SK-N-SH (cell line): Measurements from ENCODE around the gene RNF145. TPM values are rescaled to one million over a fixed set of nuclear protein-coding genes. Genes with fewer than 3 reads are reported as not detected.

ENCODE experiments used
- CTCF ChIA-PET: fragments of 300-600, 350-600 bp; formaldehyde crosslinking; extraction: SDS; loops from one replicate; lab custom pipeline; 2021; lab: Yijun Ruan, JAX
- POLR2A ChIA-PET: fragments of 350-600 bp; sonication (Branson Sonifier 250); formaldehyde crosslinking; extraction: SDS; loops from one replicate; lab custom pipeline; 2020; ENCODE audit warnings: antibody characterized with exemption, inconsistent platforms; lab: Yijun Ruan, JAX
- DNase-seq: peaks from one replicate; pipeline ENCODE4 v3.0.0; 2012
- H2AFZ ChIP-seq: fragments of 200-600 bp; sonication (generic); 2 replicates; pipeline ENCODE4 v1.8.1; 2016; ENCODE audit warnings: antibody characterized with exemption, mild to moderate bottlenecking, low read depth
- H3F3A ChIP-seq: fragments of 200-600 bp; sonication (generic); replicated peaks from 2 replicates; pipeline ENCODE3; 2016; ENCODE audit warnings: antibody characterized with exemption, mild to moderate bottlenecking; ENCODE audit not compliant: insufficient read depth
- H3K27ac ChIP-seq, 2 experiments: fragments of 200-500 bp in 1 of 2; fragments of 200-600 bp in 1 of 2; sonication (Bioruptor generic) in 1 of 2; sonication (generic), shearing (Covaris generic) in 1 of 2; 2 replicates each; pipeline versions ENCODE4 v1.5.1 to v1.6.1; 2014 to 2016; ENCODE audit warnings: low read depth in 2 of 2, inconsistent platforms in 1 of 2, low read length in 1 of 2, mild to moderate bottlenecking in 1 of 2, mixed read lengths in 1 of 2
- H3K27me3 ChIP-seq: fragments of 200-600 bp; sonication (generic), shearing (Covaris generic); 2 replicates; pipeline ENCODE4 v1.6.1; 2016; ENCODE audit warnings: mixed run types; ENCODE audit not compliant: insufficient read depth
- H3K36me3 ChIP-seq, 2 experiments: fragments of 200-500 bp in 1 of 2; fragments of 200-600 bp in 1 of 2; sonication (Bioruptor generic) in 1 of 2; sonication (generic) in 1 of 2; replicated peaks in 1 of 2; 2 replicates each; pipeline versions ENCODE3 to v1.5.1; 2014 to 2016; ENCODE audit warnings: low read length in 1 of 2, mild to moderate bottlenecking in 1 of 2; ENCODE audit not compliant: insufficient read depth in 2 of 2, control insufficient read depth in 1 of 2
- H3K4me1 ChIP-seq, 2 experiments: fragments of 200-500 bp in 1 of 2; fragments of 200-600 bp in 1 of 2; sonication (Bioruptor generic) in 1 of 2; sonication (generic), shearing (Covaris generic) in 1 of 2; 2 replicates each; pipeline versions ENCODE4 v1.5.1 to v1.6.1; 2014 to 2016; ENCODE audit warnings: low read depth in 1 of 2, low read length in 1 of 2, mixed run types in 1 of 2; ENCODE audit not compliant: insufficient read depth in 2 of 2, control insufficient read depth in 1 of 2
- H3K4me2 ChIP-seq: fragments of 200-600 bp; sonication (generic), shearing (Covaris generic); 2 replicates; pipeline ENCODE4 v1.6.1; 2017; ENCODE audit warnings: mixed run types
- H3K4me3 ChIP-seq, 2 experiments: fragments of 200-500 bp in 1 of 2; fragments of 200-600 bp in 1 of 2; sonication (Bioruptor generic) in 1 of 2; sonication (generic), shearing (Covaris generic) in 1 of 2; 2 replicates each; pipeline versions ENCODE4 v1.5.1 to v1.8.1; 2014 to 2016; ENCODE audit warnings: low read depth in 2 of 2, inconsistent platforms in 1 of 2, low read length in 1 of 2, mild to moderate bottlenecking in 1 of 2, mixed read lengths in 1 of 2, moderate library complexity in 1 of 2
- H3K79me2 ChIP-seq: fragments of 200-600 bp; sonication (generic); 2 replicates; pipeline ENCODE4 v1.8.1; 2017; ENCODE audit warnings: mild to moderate bottlenecking; ENCODE audit not compliant: insufficient read depth
- H3K9ac ChIP-seq: fragments of 200-600 bp; sonication (generic); 2 replicates; pipeline ENCODE4 v1.6.1; 2017; ENCODE audit warnings: mixed run types
- H3K9me2 ChIP-seq: fragments of 200-600 bp; sonication (generic); 2 replicates; pipeline ENCODE4 v1.6.1; 2017; ENCODE audit warnings: mixed run types
- H3K9me3 ChIP-seq: fragments of 200-600 bp; sonication (generic); 2 replicates; pipeline ENCODE4 v1.6.1; 2017; ENCODE audit warnings: mixed run types, mild to moderate bottlenecking, moderate library complexity
- H4K20me1 ChIP-seq: fragments of 200-600 bp; sonication (generic); 2 replicates; pipeline ENCODE4 v1.6.1; 2017; ENCODE audit warnings: mild to moderate bottlenecking, mixed run types; ENCODE audit not compliant: insufficient read depth
- CHD2 ChIP-seq: fragments of 150-350 bp; IDR thresholded peaks from 2 replicates; pipeline ENCODE4 v1.6.1; 2018; ENCODE audit warnings: low read length; ENCODE audit not compliant: partially characterized antibody
- CTCF ChIP-seq: fragments of 200-600 bp; sonication (generic); IDR thresholded peaks from 2 replicates; pipeline ENCODE4 v1.6.1; 2017; ENCODE audit warnings: antibody characterized with exemption, mild to moderate bottlenecking, moderate library complexity
- ELF1 ChIP-seq: IDR thresholded peaks from 2 replicates; pipeline ENCODE4 v1.4.0; 2012
- EP300 ChIP-seq, 2 experiments: IDR thresholded peaks; 2 replicates each; pipeline versions ENCODE4 v1.4.0 to v1.6.1; 2012; ENCODE audit warnings: borderline replicate concordance in 1 of 2, low read depth in 1 of 2, low read length in 1 of 2
- EZH2phosphoT487 ChIP-seq: fragments of 200-600 bp; sonication (generic); IDR thresholded peaks from 2 replicates; pipeline ENCODE4 v1.6.1; 2017; ENCODE audit warnings: low read depth, mixed run types, mild to moderate bottlenecking, antibody characterized with exemption, moderate library complexity, borderline replicate concordance
- FOXJ3 ChIP-seq: sonication (generic); formaldehyde crosslinking; IDR thresholded peaks from 2 replicates; pipeline ENCODE4 v1.5.1; 2020; ENCODE audit warnings: mild to moderate bottlenecking, missing genetic modification reagents
- GABPA ChIP-seq: IDR thresholded peaks from 2 replicates; pipeline ENCODE4 v1.4.0; 2012; ENCODE audit warnings: low read depth, mild to moderate bottlenecking
- GATA2 ChIP-seq: sonication (generic); formaldehyde crosslinking; IDR thresholded peaks from 2 replicates; pipeline ENCODE4 v1.5.0; 2020; ENCODE audit warnings: mild to moderate bottlenecking, missing genetic modification reagents
- JUND ChIP-seq: IDR thresholded peaks from 2 replicates; pipeline ENCODE4 v1.4.0; 2012
- MEF2A ChIP-seq: IDR thresholded peaks from 2 replicates; pipeline ENCODE4 v1.4.0; 2012; ENCODE audit warnings: low read depth, borderline replicate concordance
- NRF1 ChIP-seq: IDR thresholded peaks from 2 replicates; pipeline ENCODE4 v1.6.1; 2012; ENCODE audit warnings: low read depth, mild to moderate bottlenecking, low read length
- RAD21 ChIP-seq: IDR thresholded peaks from 2 replicates; pipeline ENCODE4 v1.6.1; 2012; ENCODE audit warnings: mild to moderate bottlenecking, low read length
- RCOR1 ChIP-seq: fragments of 150-350 bp; IDR thresholded peaks from 2 replicates; pipeline ENCODE4 v1.6.1; 2017; ENCODE audit warnings: antibody characterized with exemption, low read length
- SIN3A ChIP-seq: IDR thresholded peaks from 2 replicates; pipeline ENCODE4 v1.6.1; 2012; ENCODE audit warnings: low read depth, mild to moderate bottlenecking, low read length, moderate library complexity, borderline replicate concordance
- SMC3 ChIP-seq: IDR thresholded peaks from 2 replicates; pipeline ENCODE4 v1.6.1; 2012; ENCODE audit warnings: low read depth, low read length, improper control_type of control experiment
- TAF1 ChIP-seq: IDR thresholded peaks from 2 replicates; pipeline ENCODE4 v1.6.1; 2012; ENCODE audit warnings: low read depth, mild to moderate bottlenecking, low read length, moderate library complexity, borderline replicate concordance
- TEAD4 ChIP-seq: IDR thresholded peaks from 2 replicates; pipeline ENCODE4 v1.4.0; 2012; ENCODE audit warnings: mild to moderate bottlenecking, borderline replicate concordance; ENCODE audit not compliant: insufficient read depth
- YY1 ChIP-seq: IDR thresholded peaks from 2 replicates; pipeline ENCODE4 v1.4.0; 2012; ENCODE audit warnings: low read depth, mild to moderate bottlenecking
- ZBTB33 ChIP-seq: IDR thresholded peaks from 2 replicates; pipeline ENCODE4 v1.4.0; 2012; ENCODE audit warnings: low read depth, borderline replicate concordance
- WGBS: methylation state at CpG from one replicate; pipeline ENCODE4 v1.1.6; 2017; ENCODE audit warnings: low lambda C conversion rate; 5-methylcytosine and 5-hydroxymethylcytosine counted together
- polyA plus RNA-seq, 3 experiments: library from polyadenylated mRNA; depleted of rRNA; stranded (reverse); fragments of >200 nt; gene quantifications; 2 replicates each; pipeline ENCODE4 v1.2.3, GENCODE V29; 2012
- TF ChIP-seq, protein P1 (sequence below): fragments of 150-350 bp; IDR thresholded peaks from 2 replicates; pipeline ENCODE4 v1.6.1; 2016; ENCODE audit warnings: mild to moderate bottlenecking, low read depth, low read length
- TF ChIP-seq, protein P2 (sequence below): IDR thresholded peaks from 2 replicates; pipeline ENCODE4 v1.4.0; 2012; ENCODE audit warnings: low read depth
- TF ChIP-seq, protein P3 (sequence below): IDR thresholded peaks from 2 replicates; pipeline ENCODE4 v1.4.0; 2012; ENCODE audit warnings: low read depth, borderline replicate concordance

Gene RNF145
- polyA plus RNA-seq, 1 of the 3 experiments (the other 2 are of a cell fraction): 36.1 TPM

- TF ChIP-seq, protein P1, sequence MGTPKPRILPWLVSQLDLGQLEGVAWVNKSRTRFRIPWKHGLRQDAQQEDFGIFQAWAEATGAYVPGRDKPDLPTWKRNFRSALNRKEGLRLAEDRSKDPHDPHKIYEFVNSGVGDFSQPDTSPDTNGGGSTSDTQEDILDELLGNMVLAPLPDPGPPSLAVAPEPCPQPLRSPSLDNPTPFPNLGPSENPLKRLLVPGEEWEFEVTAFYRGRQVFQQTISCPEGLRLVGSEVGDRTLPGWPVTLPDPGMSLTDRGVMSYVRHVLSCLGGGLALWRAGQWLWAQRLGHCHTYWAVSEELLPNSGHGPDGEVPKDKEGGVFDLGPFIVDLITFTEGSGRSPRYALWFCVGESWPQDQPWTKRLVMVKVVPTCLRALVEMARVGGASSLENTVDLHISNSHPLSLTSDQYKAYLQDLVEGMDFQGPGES: no peak
- TF ChIP-seq, protein P2, sequence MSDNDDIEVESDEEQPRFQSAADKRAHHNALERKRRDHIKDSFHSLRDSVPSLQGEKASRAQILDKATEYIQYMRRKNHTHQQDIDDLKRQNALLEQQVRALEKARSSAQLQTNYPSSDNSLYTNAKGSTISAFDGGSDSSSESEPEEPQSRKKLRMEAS: no peak
- TF ChIP-seq EZH2phosphoT487: no peak
These were observed 3.5 kb upstream of the RNF145 start (continued) for GRCh38 chr5:159212657-159213462.

GRCh38 chr5:159211729-159212174, 2.4 kb upstream of the RNF145 start:
- H3K9me2 ChIP-seq: no peaks in the 10 kb centered on the region
- no peak overlapping the region for H2AFZ ChIP-seq
- no peak overlapping the region for H3K4me2 ChIP-seq
- peaks cover 7 to 19% of the 10 kb centered on the region in 2 experiments; a peak in 3 of 4 replicates for H3K4me1 ChIP-seq
- H3F3A ChIP-seq: peaks cover 18% of the 10 kb centered on the region
- peaks cover 2% of the 10 kb centered on the region; the same call in 1 of the 2 replicates for H4K20me1 ChIP-seq
- TF ChIP-seq JUND (no peak), CTCF (no peak), GABPA (no peak), FOXJ3 (CRISPR knock-in tag) (no peak), TEAD4 (no peak), ELF1 (no peak), RAD21 (0 out of 2 replicates have a peak, but pooled peaks have one; percentile 14), CHD2 (peak; percentile 80), NRF1 (no peak), YY1 (no peak), ZBTB33 (no peak), RCOR1 (0 out of 2 replicates have a peak, but pooled peaks have one; percentile 28), EZH2phosphoT487 (no peak), SIN3A (no peak), GATA2 (CRISPR knock-in tag) (no peak), EP300 (IDR thresholded peaks at IDR 0.05; ENCODE audit: borderline replicate concordance in 1 of 2, low read depth in 1 of 2, low read length in 1 of 2) (no peak), MEF2A (no peak), SMC3 (no peak), TAF1 (no peak)
- TF ChIP-seq, protein P3, sequence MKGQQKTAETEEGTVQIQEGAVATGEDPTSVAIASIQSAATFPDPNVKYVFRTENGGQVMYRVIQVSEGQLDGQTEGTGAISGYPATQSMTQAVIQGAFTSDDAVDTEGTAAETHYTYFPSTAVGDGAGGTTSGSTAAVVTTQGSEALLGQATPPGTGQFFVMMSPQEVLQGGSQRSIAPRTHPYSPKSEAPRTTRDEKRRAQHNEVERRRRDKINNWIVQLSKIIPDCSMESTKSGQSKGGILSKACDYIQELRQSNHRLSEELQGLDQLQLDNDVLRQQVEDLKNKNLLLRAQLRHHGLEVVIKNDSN: no peak
- H3K27ac ChIP-seq: peak overlapping the region in 1 of 2 experiments; percentile 30; a peak in 2 of 4 replicates
- no peaks in the 10 kb centered on the region for H3K27me3 ChIP-seq
- H3K4me3 ChIP-seq: no peak overlapping the region
- H3K9me3 ChIP-seq: no peaks in the 10 kb centered on the region
- no peaks in the 10 kb centered on the region for H3K36me3 ChIP-seq
- 48% methylated on average over 3 of the region's 4 CpGs for WGBS
- H3K9ac ChIP-seq: no peak overlapping the region
- ChIA-PET CTCF (interaction anchor here (1.8 kb wide), 1 partner anchor 105 kb away, joined by 4 read pairs; no protein-coding TSS in a partner anchor), POLR2A (no interaction called here)
- peak; percentile 27 for DNase-seq
- H3K79me2 ChIP-seq: peaks cover 23% of the 10 kb centered on the region
